Panc1 (cell line): Measurements from ENCODE around the gene IL21R.

Experiments
- POLR2AphosphoS5 ChIP-seq: IDR thresholded peaks from 2 replicates; pipeline ENCODE4 v1.6.1; 2012; ENCODE audit warnings: mild to moderate bottlenecking, low read depth, low read length, moderate library complexity
- TF ChIP-seq, protein P1 (sequence below): fragments of 450-650 bp; IDR thresholded peaks from 2 replicates; pipeline ENCODE4 v1.5.1; 2017; ENCODE audit warnings: mild to moderate bottlenecking

DNA sequence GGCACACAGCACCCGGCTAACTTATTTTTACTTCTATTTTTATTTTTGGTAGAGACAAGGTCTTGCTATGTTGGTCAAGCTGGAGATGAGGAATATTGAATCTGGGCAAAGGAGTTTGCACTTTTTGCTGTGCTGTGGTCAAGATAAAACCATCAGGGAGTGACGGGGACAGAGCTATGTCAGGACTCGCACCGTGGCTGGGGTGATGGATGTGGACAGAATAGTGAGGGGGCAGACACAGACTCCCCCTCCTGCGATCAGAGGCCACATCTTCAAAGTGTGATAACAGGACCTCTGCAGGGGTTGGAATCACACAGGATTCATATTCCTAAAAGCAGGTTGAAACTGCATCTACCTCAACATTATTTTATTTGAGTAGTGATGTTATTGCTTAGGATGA lies 25.6 kb downstream of the IL21R start:
- TF ChIP-seq, protein P1, sequence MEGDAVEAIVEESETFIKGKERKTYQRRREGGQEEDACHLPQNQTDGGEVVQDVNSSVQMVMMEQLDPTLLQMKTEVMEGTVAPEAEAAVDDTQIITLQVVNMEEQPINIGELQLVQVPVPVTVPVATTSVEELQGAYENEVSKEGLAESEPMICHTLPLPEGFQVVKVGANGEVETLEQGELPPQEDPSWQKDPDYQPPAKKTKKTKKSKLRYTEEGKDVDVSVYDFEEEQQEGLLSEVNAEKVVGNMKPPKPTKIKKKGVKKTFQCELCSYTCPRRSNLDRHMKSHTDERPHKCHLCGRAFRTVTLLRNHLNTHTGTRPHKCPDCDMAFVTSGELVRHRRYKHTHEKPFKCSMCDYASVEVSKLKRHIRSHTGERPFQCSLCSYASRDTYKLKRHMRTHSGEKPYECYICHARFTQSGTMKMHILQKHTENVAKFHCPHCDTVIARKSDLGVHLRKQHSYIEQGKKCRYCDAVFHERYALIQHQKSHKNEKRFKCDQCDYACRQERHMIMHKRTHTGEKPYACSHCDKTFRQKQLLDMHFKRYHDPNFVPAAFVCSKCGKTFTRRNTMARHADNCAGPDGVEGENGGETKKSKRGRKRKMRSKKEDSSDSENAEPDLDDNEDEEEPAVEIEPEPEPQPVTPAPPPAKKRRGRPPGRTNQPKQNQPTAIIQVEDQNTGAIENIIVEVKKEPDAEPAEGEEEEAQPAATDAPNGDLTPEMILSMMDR: no peak
- TF ChIP-seq POLR2AphosphoS5: no peak
